Caco-2 (cell line): ENCODE measurements around the gene SCN4B. TPM values are rescaled to one million over a fixed set of nuclear protein-coding genes. Genes with fewer than 3 reads are reported as not detected.

ENCODE experiments used
- BruUV-seq: library from RNA; stranded (reverse); fragments of 400-500 nt; replicated peaks from 2 replicates; lab custom pipeline; 2021; lab: Mats Ljungman, UMichigan
- CTCF ChIA-PET: fragments of 300-600 bp; sonication (Branson Sonifier 250); formaldehyde crosslinking; loops from one replicate; lab custom pipeline; 2022; ENCODE audit warnings: antibody characterized with exemption; lab: Charles Lee
- POLR2A ChIA-PET: fragments of 300-600 bp; sonication (Branson Sonifier 250); formaldehyde crosslinking; loops from one replicate; lab custom pipeline; 2022; ENCODE audit warnings: antibody characterized with exemption; lab: Charles Lee
- DNase-seq, 2 experiments: peaks; one replicate each; pipeline versions ENCODE4 v3.0.0 to v3.0.0-alpha.2; 2020 to 2022
- H3K27me3 ChIP-seq: replicated peaks from 2 replicates; pipeline ENCODE4 v1.6.0; 2011; ENCODE audit warnings: low read length; ENCODE audit not compliant: control insufficient read depth, insufficient read depth
- H3K36me3 ChIP-seq: 2 replicates; pipeline ENCODE4 v1.5.1; 2011; ENCODE audit warnings: low read length; ENCODE audit not compliant: control insufficient read depth, insufficient read depth
- H3K4me1 ChIP-seq: fragments of 250-450 bp; sonication (Bioruptor Pico); 2 replicates; pipeline ENCODE4 v1.5.1; 2020; ENCODE audit warnings: mild to moderate bottlenecking
- H3K4me3 ChIP-seq: 2 replicates; pipeline ENCODE4 v1.5.1; 2011; ENCODE audit warnings: low read depth, mild to moderate bottlenecking, control low read depth, low read length
- H3K9me3 ChIP-seq: fragments of 250-450 bp; sonication (Bioruptor Pico); 2 replicates; pipeline ENCODE4 v1.5.1; 2020; ENCODE audit warnings: mild to moderate bottlenecking, moderate library complexity
- H3K27ac Mint-ChIP-seq: one replicate; pipeline ENCODE4 v1.8.0; 2022; ENCODE audit warnings: mixed read lengths; ENCODE audit not compliant: unreplicated experiment
- H3K27me3 Mint-ChIP-seq: one replicate; pipeline ENCODE4 v1.8.0; 2022; ENCODE audit warnings: mixed read lengths; ENCODE audit not compliant: insufficient read depth, unreplicated experiment
- H3K36me3 Mint-ChIP-seq: one replicate; pipeline ENCODE4 v1.8.0; 2022; ENCODE audit warnings: mild to moderate bottlenecking, mixed read lengths; ENCODE audit not compliant: insufficient read depth, unreplicated experiment
- H3K4me1 Mint-ChIP-seq: one replicate; pipeline ENCODE4 v1.8.0; 2022; ENCODE audit warnings: low read depth, mixed read lengths; ENCODE audit not compliant: unreplicated experiment
- H3K4me3 Mint-ChIP-seq: one replicate; pipeline ENCODE4 v1.8.0; 2022; ENCODE audit warnings: mild to moderate bottlenecking, moderate library complexity, mixed read lengths; ENCODE audit not compliant: unreplicated experiment
- H3K9me3 Mint-ChIP-seq: one replicate; pipeline ENCODE4 v1.8.0; 2022; ENCODE audit warnings: mixed read lengths; ENCODE audit not compliant: unreplicated experiment
- intact Hi-C: fragments of 100-400 bp; cut with micrococcal nuclease; formaldehyde crosslinking; loops from one replicate; pipeline ENCODE4 v1.10.0; 2022; ENCODE audit not compliant: unreplicated experiment
- total RNA-seq: library from RNA; stranded (reverse); gene quantifications from 2 replicates; pipeline ENCODE4 v1.2.3, GENCODE V29; 2022
- TF ChIP-seq, protein P1 (sequence below), 2 experiments: fragments of 200-600 bp in 1 of 2; IDR thresholded peaks; 1 replicate in 1 of 2; 2 replicates in 1 of 2; pipeline versions ENCODE4 v1.5.1 to v1.8.0; 2011 to 2022; ENCODE audit warnings: antibody characterized with exemption in 1 of 2, control low read depth in 1 of 2, inconsistent platforms in 1 of 2, low read depth in 1 of 2, low read length in 1 of 2, mild to moderate bottlenecking in 1 of 2, moderate library complexity in 1 of 2; ENCODE audit not compliant: insufficient read depth in 1 of 2, severe bottlenecking in 1 of 2, unreplicated experiment in 1 of 2

SCN4B gene
- total RNA-seq, 1 experiment from 2014 or later = 0.70 TPM

GRCh38 chr11:118091690-118092089, 60.9 kb downstream of the SCN4B start:
- H3K4me1 ChIP-seq = peaks cover 59% of the 10 kb centered on the region
- Mint-ChIP-seq H3K36me3 (peaks cover 14% of the 10 kb centered on the region), H3K27me3 (no peaks in the 10 kb centered on the region), H3K4me3 (no peak overlapping the region), H3K9me3 (peaks cover 12% of the 10 kb centered on the region), H3K27ac (peak overlapping the region; percentile 7), H3K4me1 (peaks cover 42% of the 10 kb centered on the region)
- DNase-seq = no peak
- H3K4me3 ChIP-seq = no peak overlapping the region
- ChIA-PET POLR2A (interaction anchor here (0.5 kb wide), 1 partner anchor 48 kb away, joined by 3 read pairs; no protein-coding TSS in a partner anchor), CTCF (no interaction called here)
- intact Hi-C loops = no loop called here
- H3K36me3 ChIP-seq = 0 out of 2 replicates have a peak, but pooled peaks cover 2% of the 10 kb centered on the region
- H3K27me3 ChIP-seq = no peaks in the 10 kb centered on the region
- TF ChIP-seq, protein P1, sequence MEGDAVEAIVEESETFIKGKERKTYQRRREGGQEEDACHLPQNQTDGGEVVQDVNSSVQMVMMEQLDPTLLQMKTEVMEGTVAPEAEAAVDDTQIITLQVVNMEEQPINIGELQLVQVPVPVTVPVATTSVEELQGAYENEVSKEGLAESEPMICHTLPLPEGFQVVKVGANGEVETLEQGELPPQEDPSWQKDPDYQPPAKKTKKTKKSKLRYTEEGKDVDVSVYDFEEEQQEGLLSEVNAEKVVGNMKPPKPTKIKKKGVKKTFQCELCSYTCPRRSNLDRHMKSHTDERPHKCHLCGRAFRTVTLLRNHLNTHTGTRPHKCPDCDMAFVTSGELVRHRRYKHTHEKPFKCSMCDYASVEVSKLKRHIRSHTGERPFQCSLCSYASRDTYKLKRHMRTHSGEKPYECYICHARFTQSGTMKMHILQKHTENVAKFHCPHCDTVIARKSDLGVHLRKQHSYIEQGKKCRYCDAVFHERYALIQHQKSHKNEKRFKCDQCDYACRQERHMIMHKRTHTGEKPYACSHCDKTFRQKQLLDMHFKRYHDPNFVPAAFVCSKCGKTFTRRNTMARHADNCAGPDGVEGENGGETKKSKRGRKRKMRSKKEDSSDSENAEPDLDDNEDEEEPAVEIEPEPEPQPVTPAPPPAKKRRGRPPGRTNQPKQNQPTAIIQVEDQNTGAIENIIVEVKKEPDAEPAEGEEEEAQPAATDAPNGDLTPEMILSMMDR (IDR thresholded peaks at IDR 0.05; ENCODE audit: insufficient read depth in 1 of 2, low read depth in 1 of 2, low read length in 1 of 2, severe bottlenecking in 1 of 2, unreplicated experiment in 1 of 2) = no peak
- H3K9me3 ChIP-seq = peaks cover 16% of the 10 kb centered on the region; the same call in 1 of the 2 replicates
- no TSS peak for BruUV-seq

- TF ChIP-seq, protein P1 (IDR thresholded peaks at IDR 0.05; ENCODE audit: insufficient read depth in 1 of 2, low read depth in 1 of 2, low read length in 1 of 2, severe bottlenecking in 1 of 2, unreplicated experiment in 1 of 2) = no peak
- intact Hi-C loops = no loop called here
- CTCF ChIA-PET = interaction anchor here (0.6 to 0.8 kb wide), 2 partner anchors 144 to 480 kb away, joined by 3 to 4 read pairs; no protein-coding TSS in a partner anchor
- no peaks in the 10 kb centered on the region for H3K27me3 Mint-ChIP-seq
- Histone ChIP-seq H3K27me3 (no peaks in the 10 kb centered on the region), H3K36me3 (peaks cover 8% of the 10 kb centered on the region), H3K9me3 (peaks cover 22% of the 10 kb centered on the region), H3K4me3 (no peak overlapping the region), H3K4me1 (peaks cover 49% of the 10 kb centered on the region)
- no peak for DNase-seq
- H3K36me3 Mint-ChIP-seq = peaks cover 14% of the 10 kb centered on the region
- no peak overlapping the region for H3K27ac Mint-ChIP-seq
- H3K4me1 Mint-ChIP-seq = peaks cover 32% of the 10 kb centered on the region
- H3K4me3 Mint-ChIP-seq = no peak overlapping the region
- H3K9me3 Mint-ChIP-seq = peaks cover 12% of the 10 kb centered on the region
- POLR2A ChIA-PET = interaction anchor here (0.6 kb wide), 1 partner anchor 11 kb away, joined by 4 read pairs; no protein-coding TSS in a partner anchor
- BruUV-seq = no TSS peak
Observed at GRCh38 chr11:118090545-118091162, 62.0 kb downstream of the SCN4B start.

DNA sequence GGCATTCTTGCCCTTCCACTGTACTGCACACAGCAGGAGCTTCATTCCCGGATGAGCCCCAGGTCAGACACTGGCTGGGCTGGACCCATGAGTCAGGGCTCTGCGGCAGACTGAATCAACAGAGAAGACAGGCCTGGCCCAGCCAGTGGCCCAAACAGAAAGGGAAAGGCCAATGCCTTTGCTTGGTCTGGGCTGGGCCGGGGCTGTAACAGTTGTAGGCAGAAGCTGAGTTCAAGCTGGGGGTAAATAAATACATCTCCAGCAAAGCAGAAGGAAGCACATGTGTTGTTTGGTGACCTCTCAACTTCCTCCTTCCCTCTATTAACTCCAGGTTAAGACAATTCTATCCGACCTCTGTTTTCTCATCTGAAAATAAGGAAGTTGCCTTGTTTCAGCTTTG, 64.1 kb downstream of the SCN4B start:
- Mint-ChIP-seq H3K4me1 (peaks cover 38% of the 10 kb centered on the region), H3K4me3 (no peak overlapping the region), H3K27ac (peak overlapping the region; percentile 9), H3K9me3 (peaks cover 12% of the 10 kb centered on the region), H3K36me3 (peaks cover 30% of the 10 kb centered on the region), H3K27me3 (no peaks in the 10 kb centered on the region)
- ChIA-PET CTCF (interaction anchor here (0.6 kb wide), 1 partner anchor 51 kb away, joined by 3 read pairs; no protein-coding TSS in a partner anchor), POLR2A (interaction anchor here (0.6 kb wide), 1 partner anchor 14 kb away, joined by 3 read pairs; no protein-coding TSS in a partner anchor)
- H3K27me3 ChIP-seq = no peaks in the 10 kb centered on the region
- DNase-seq = no peak
- H3K9me3 ChIP-seq = peaks cover 29% of the 10 kb centered on the region
- TF ChIP-seq, protein P1 (IDR thresholded peaks at IDR 0.05; ENCODE audit: insufficient read depth in 1 of 2, low read depth in 1 of 2, low read length in 1 of 2, severe bottlenecking in 1 of 2, unreplicated experiment in 1 of 2) = no peak
- H3K36me3 ChIP-seq = peaks cover 8% of the 10 kb centered on the region
- intact Hi-C loops = no loop called here
- H3K4me3 ChIP-seq = no peak overlapping the region
- peaks cover 39% of the 10 kb centered on the region for H3K4me1 ChIP-seq
- BruUV-seq = no TSS peak
